B cell (primary cell): ENCODE measurements around the gene FOXJ1. TPM values are rescaled to one million over a fixed set of nuclear protein-coding genes. Genes with fewer than 3 reads are reported as not detected.

Experiments
- ATAC-seq: fragments of 200-7000 bp; cut with Tn5 transposase; one replicate; pipeline ENCODE4 v1.10.0; 2021; ENCODE audit warnings: low read depth, mild to moderate bottlenecking, moderate number of reproducible peaks, moderate library complexity
- CTCF ChIA-PET: fragments of 350-600 bp; sonication (Branson Sonifier 250); formaldehyde crosslinking; loops from one replicate; lab custom pipeline; 2021; ENCODE audit warnings: antibody characterized with exemption, inconsistent platforms; lab: Charles Lee
- POLR2A ChIA-PET: fragments of 350-600 bp; sonication (Branson Sonifier 250); formaldehyde crosslinking; loops from one replicate; lab custom pipeline; 2021; ENCODE audit warnings: antibody characterized with exemption; lab: Charles Lee
- DNase-seq: peaks from one replicate; pipeline ENCODE4 v3.0.0; 2013
- H2AFZ ChIP-seq: 2 replicates; pipeline ENCODE4 v1.6.1; 2012; ENCODE audit warnings: mild to moderate bottlenecking, low read depth, low read length; ENCODE audit not compliant: insufficient read depth, poor library complexity, severe bottlenecking
- H3K27ac ChIP-seq, 2 donors: 1 replicate in 1 of 2; 2 replicates in 1 of 2; pipeline ENCODE4 v1.5.1; 2012 to 2013; ENCODE audit warnings: low read length in 2 of 2, mild to moderate bottlenecking in 2 of 2, moderate library complexity in 1 of 2
- H3K27me3 ChIP-seq, 4 experiments: fragments of 200-600 bp in 1 of 4; sonication (generic) in 1 of 4; replicated peaks in 1 of 4; 1 replicate in 2 of 4; 2 replicates in 2 of 4; pipeline versions ENCODE4 v1.6.1 to v1.7.0; 2013 to 2016; ENCODE audit warnings: low read length in 3 of 4, mild to moderate bottlenecking in 2 of 4, mixed read lengths in 1 of 4, moderate library complexity in 1 of 4; ENCODE audit not compliant: insufficient read depth in 4 of 4, control insufficient read depth in 3 of 4; ENCODE audit errors: control extremely low read depth in 1 of 4
- H3K36me3 ChIP-seq, 2 experiments: replicated peaks in 1 of 2; 1 replicate in 1 of 2; 2 replicates in 1 of 2; pipeline versions ENCODE4 v1.6.1 to v1.7.1; 2013; ENCODE audit warnings: low read length in 1 of 2; ENCODE audit not compliant: insufficient read depth in 2 of 2, control insufficient read depth in 1 of 2; ENCODE audit errors: control extremely low read depth in 1 of 2, extremely low read depth in 1 of 2
- H3K4me1 ChIP-seq, 2 donors: fragments of 200-600 bp in 1 of 2; sonication (generic) in 1 of 2; 1 replicate in 1 of 2; 2 replicates in 1 of 2; pipeline versions ENCODE4 v1.5.1 to v1.6.1; 2013 to 2017; ENCODE audit warnings: low read length in 2 of 2; ENCODE audit not compliant: control insufficient read depth in 2 of 2, insufficient read depth in 2 of 2
- H3K4me2 ChIP-seq: replicated peaks from 2 replicates; pipeline ENCODE3; 2012; ENCODE audit warnings: mild to moderate bottlenecking, low read depth, low read length; ENCODE audit not compliant: poor library complexity, severe bottlenecking
- H3K4me3 ChIP-seq, 5 experiments: fragments of 200-600 bp in 1 of 5; sonication (generic) in 1 of 5; 1 replicate in 3 of 5; 2 replicates in 2 of 5; pipeline versions ENCODE4 v1.5.1 to v1.7.0; 2011 to 2016; ENCODE audit warnings: low read length in 4 of 5, mild to moderate bottlenecking in 4 of 5, low read depth in 2 of 5, control low read depth in 1 of 5, moderate library complexity in 1 of 5; ENCODE audit not compliant: insufficient read depth in 1 of 5; ENCODE audit errors: control extremely low read depth in 1 of 5, extremely low read depth in 1 of 5
- H3K79me2 ChIP-seq: fragments of 200-600 bp; sonication (generic); one replicate; pipeline ENCODE4 v1.6.0; 2016; ENCODE audit warnings: low read length; ENCODE audit not compliant: control insufficient read depth, insufficient read depth
- H3K9ac ChIP-seq: fragments of 200-600 bp; sonication (generic); 2 replicates; pipeline ENCODE4 v1.6.1; 2017; ENCODE audit warnings: mild to moderate bottlenecking, low read length, moderate library complexity
- H3K9me3 ChIP-seq, 3 donors: one replicate each; pipeline versions ENCODE4 v1.6.1 to v1.7.1; 2013; ENCODE audit warnings: low read length in 2 of 3; ENCODE audit not compliant: control insufficient read depth in 2 of 3, insufficient read depth in 1 of 3; ENCODE audit errors: control extremely low read depth in 1 of 3
- H4K20me1 ChIP-seq: 2 replicates; pipeline ENCODE4 v1.6.0; 2012; ENCODE audit warnings: mild to moderate bottlenecking, low read length; ENCODE audit not compliant: insufficient read depth, control insufficient read depth, poor library complexity, severe bottlenecking
- H3K27ac Mint-ChIP-seq: one replicate; pipeline ENCODE4 v1.8.0; 2021; ENCODE audit warnings: mixed read lengths
- H3K27me3 Mint-ChIP-seq: one replicate; pipeline ENCODE4 v1.8.0; 2021; ENCODE audit warnings: mixed read lengths
- H3K4me1 Mint-ChIP-seq: one replicate; pipeline ENCODE4 v1.8.0; 2021; ENCODE audit warnings: mixed read lengths
- H3K4me3 Mint-ChIP-seq: one replicate; pipeline ENCODE4 v1.8.0; 2021; ENCODE audit warnings: mixed read lengths
- H3K9me3 Mint-ChIP-seq: one replicate; pipeline ENCODE4 v1.8.0; 2022; ENCODE audit warnings: mixed read lengths; ENCODE audit not compliant: insufficient read depth
- EZH2 ChIP-seq: IDR thresholded peaks from 2 replicates; pipeline ENCODE4 v1.6.1; 2012; ENCODE audit warnings: borderline replicate concordance, low read depth, mild to moderate bottlenecking, moderate library complexity, low read length; ENCODE audit not compliant: insufficient read depth, poor library complexity, severe bottlenecking
- WGBS: methylation state at CpG from one replicate; pipeline ENCODE4 v1.1.5; 2013; ENCODE audit warnings: missing lambda C conversion rate; ENCODE audit not compliant: insufficient coverage; 5-methylcytosine and 5-hydroxymethylcytosine counted together
- intact Hi-C: fragments of 100-400 bp; cut with micrococcal nuclease; formaldehyde crosslinking; loops from one replicate; pipeline ENCODE4 v1.10.0; 2022
- polyA plus RNA-seq: library from polyadenylated mRNA; depleted of rRNA; stranded (reverse); fragments of >200 nt; gene quantifications from 2 replicates; pipeline ENCODE4 v1.2.3, GENCODE V29; 2012
- total RNA-seq, 2 donors: library from RNA; stranded (reverse); fragments of 120-200 nt in 1 of 2; gene quantifications; 1 replicate in 1 of 2; 2 replicates in 1 of 2; pipeline versions ENCODE4 v1.2.3 to v1.2.4, GENCODE V29; 2013 to 2022
- TF ChIP-seq, protein P1 (sequence below): fragments of 200-600 bp; IDR thresholded peaks from one replicate; pipeline ENCODE4 v1.8.0; 2022; ENCODE audit warnings: antibody characterized with exemption, mild to moderate bottlenecking

FOXJ1 gene
- total and polyA plus RNA-seq, 2 donors (not counting 1 experiment from before 2014, with no cell fraction given): 0.20 to 1.0 TPM

- ATAC-seq (no peak), DNase-seq (no peak)
- Histone ChIP-seq H3K27me3 (peaks cover 0 to 2% (median 0%) of the 10 kb centered on the region in 4 experiments), H3K4me3 (no peak overlapping the region), H3K79me2 (no peaks in the 10 kb centered on the region), H3K27ac (no peak overlapping the region), H3K4me1 (no peaks in the 10 kb centered on the region), H3K9me3 (no peaks in the 10 kb centered on the region), H2AFZ (no peak overlapping the region), H3K9ac (no peak overlapping the region), H3K36me3 (no peaks in the 10 kb centered on the region), H3K4me2 (no peak overlapping the region), H4K20me1 (no peaks in the 10 kb centered on the region)
- intact Hi-C loops: no loop called here
- Mint-ChIP-seq H3K4me1 (no peaks in the 10 kb centered on the region), H3K4me3 (no peak overlapping the region), H3K9me3 (no peaks in the 10 kb centered on the region), H3K27ac (no peak overlapping the region), H3K27me3 (peaks cover 12% of the 10 kb centered on the region)
- 87% methylated on average over 5 of the region's 5 CpGs for WGBS
- CTCF ChIA-PET: interaction anchor here (2.0 kb wide), 1 partner anchor 24 kb away, joined by 6 read pairs; no protein-coding TSS in a partner anchor
- POLR2A ChIA-PET: no interaction called here
- no peak for TF ChIP-seq EZH2
- TF ChIP-seq, protein P1, sequence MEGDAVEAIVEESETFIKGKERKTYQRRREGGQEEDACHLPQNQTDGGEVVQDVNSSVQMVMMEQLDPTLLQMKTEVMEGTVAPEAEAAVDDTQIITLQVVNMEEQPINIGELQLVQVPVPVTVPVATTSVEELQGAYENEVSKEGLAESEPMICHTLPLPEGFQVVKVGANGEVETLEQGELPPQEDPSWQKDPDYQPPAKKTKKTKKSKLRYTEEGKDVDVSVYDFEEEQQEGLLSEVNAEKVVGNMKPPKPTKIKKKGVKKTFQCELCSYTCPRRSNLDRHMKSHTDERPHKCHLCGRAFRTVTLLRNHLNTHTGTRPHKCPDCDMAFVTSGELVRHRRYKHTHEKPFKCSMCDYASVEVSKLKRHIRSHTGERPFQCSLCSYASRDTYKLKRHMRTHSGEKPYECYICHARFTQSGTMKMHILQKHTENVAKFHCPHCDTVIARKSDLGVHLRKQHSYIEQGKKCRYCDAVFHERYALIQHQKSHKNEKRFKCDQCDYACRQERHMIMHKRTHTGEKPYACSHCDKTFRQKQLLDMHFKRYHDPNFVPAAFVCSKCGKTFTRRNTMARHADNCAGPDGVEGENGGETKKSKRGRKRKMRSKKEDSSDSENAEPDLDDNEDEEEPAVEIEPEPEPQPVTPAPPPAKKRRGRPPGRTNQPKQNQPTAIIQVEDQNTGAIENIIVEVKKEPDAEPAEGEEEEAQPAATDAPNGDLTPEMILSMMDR: no peak
Observed at GRCh38 chr17:76157759-76158158, 16.7 kb upstream of the FOXJ1 start.

DNA sequence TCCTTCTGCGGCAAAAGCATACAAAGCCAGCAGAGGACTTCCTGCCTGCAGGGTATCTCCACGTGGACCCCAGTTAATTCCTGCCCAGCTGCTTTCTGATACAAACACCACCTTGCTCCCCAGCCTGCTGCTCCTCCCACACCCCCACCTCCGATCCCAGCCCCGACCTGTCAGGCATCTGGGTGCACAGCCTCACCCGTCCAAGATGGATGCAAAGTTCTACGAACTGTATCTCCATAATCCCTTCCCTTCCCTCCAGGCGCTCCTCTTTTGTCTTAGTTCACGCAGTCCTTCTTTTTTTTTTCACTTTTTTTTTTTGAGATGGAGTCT, 15.6 kb upstream of the FOXJ1 start:
- ChIA-PET CTCF (interaction anchor here (0.9 kb wide), 1 partner anchor 27 kb away, joined by 3 read pairs; no protein-coding TSS in a partner anchor), POLR2A (no interaction called here)
- ATAC-seq (no peak), DNase-seq (no peak)
- Mint-ChIP-seq H3K4me3 (no peak overlapping the region), H3K4me1 (no peaks in the 10 kb centered on the region), H3K27ac (no peak overlapping the region), H3K9me3 (no peaks in the 10 kb centered on the region), H3K27me3 (peaks cover 12% of the 10 kb centered on the region)
- no peak overlapping the region for H3K4me2 ChIP-seq
- H3K36me3 ChIP-seq: no peaks in the 10 kb centered on the region
- H4K20me1 ChIP-seq: no peaks in the 10 kb centered on the region
- no peaks in the 10 kb centered on the region for H3K4me1 ChIP-seq
- no peak overlapping the region for H2AFZ ChIP-seq
- peaks cover 0 to 2% (median 0%) of the 10 kb centered on the region in 4 experiments for H3K27me3 ChIP-seq
- no peak overlapping the region for H3K4me3 ChIP-seq
- H3K9me3 ChIP-seq: no peaks in the 10 kb centered on the region
- H3K27ac ChIP-seq: no peak overlapping the region
- intact Hi-C loops: no loop called here
- H3K9ac ChIP-seq: no peak overlapping the region
- H3K79me2 ChIP-seq: no peaks in the 10 kb centered on the region
- no peak for TF ChIP-seq EZH2
- TF ChIP-seq, protein P1: no peak
- WGBS: 91% methylated on average over 8 of the region's 8 CpGs
